Fibroblast of pulmonary artery (primary cell): Measurements from ENCODE around the gene TRIO.
A peak's percentile ranks its signal among the peaks of the same experiment; 100 is the strongest.

ENCODE experiments used
- DNase-seq: peaks from one replicate; pipeline ENCODE4 v3.0.0-alpha.2; 2010; ENCODE audit warnings: low read depth
- H3K4me3 ChIP-seq: replicated peaks from 2 replicates; pipeline ENCODE4 v1.5.1; 2011; ENCODE audit warnings: low read depth, mild to moderate bottlenecking, control low read depth, low read length, moderate library complexity
- TF ChIP-seq, protein P1 (sequence below): IDR thresholded peaks from 2 replicates; pipeline ENCODE4 v1.5.1; 2011; ENCODE audit warnings: mild to moderate bottlenecking, control low read depth, low read length, inconsistent platforms; ENCODE audit errors: missing control alignments

Gene TRIO

DNA sequence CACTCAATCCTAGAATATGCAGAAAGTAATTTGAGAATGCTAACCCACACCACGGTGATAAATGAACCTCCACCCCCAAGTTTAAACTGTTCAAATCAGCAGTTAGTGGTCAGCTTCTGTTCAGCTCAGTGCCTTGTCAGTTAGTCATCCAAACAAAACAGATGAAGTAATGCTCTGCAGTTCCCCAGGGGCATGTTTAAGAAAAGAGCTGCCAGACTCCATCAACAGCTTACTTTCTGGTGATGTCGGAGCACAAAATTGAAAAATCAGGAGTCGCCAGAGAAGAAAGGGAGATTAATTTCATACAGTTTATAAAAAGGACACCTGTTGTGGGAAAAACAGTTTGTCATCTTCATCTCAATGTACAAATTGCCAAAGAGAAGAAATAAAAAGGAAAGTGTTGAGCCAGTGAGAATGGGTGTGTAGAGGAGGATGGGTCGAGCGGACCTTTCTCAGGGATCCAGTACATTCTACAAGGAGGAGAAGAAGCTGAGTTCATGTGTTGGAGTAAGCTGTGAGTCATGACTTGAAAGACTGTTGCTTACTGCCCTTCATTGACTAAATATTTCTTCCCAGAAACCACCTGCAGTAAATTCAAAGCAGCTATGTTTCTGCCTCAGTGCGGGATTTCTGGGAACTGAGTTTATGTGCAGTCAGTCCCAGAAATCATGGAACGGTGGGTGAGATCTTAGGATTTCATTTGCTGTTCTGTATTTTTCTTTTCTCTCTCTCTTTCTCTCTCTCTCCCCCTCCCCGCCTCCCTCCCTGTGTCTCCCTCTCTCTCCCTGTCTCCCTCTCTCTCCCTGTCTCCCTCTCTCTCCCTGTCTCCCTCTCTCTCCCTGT lies 13.7 kb downstream of the TRIO start:
- peak; percentile 94 for DNase-seq
- H3K4me3 ChIP-seq, result peak overlapping the region; percentile 51
- TF ChIP-seq, protein P1, sequence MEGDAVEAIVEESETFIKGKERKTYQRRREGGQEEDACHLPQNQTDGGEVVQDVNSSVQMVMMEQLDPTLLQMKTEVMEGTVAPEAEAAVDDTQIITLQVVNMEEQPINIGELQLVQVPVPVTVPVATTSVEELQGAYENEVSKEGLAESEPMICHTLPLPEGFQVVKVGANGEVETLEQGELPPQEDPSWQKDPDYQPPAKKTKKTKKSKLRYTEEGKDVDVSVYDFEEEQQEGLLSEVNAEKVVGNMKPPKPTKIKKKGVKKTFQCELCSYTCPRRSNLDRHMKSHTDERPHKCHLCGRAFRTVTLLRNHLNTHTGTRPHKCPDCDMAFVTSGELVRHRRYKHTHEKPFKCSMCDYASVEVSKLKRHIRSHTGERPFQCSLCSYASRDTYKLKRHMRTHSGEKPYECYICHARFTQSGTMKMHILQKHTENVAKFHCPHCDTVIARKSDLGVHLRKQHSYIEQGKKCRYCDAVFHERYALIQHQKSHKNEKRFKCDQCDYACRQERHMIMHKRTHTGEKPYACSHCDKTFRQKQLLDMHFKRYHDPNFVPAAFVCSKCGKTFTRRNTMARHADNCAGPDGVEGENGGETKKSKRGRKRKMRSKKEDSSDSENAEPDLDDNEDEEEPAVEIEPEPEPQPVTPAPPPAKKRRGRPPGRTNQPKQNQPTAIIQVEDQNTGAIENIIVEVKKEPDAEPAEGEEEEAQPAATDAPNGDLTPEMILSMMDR, result no peak

DNA sequence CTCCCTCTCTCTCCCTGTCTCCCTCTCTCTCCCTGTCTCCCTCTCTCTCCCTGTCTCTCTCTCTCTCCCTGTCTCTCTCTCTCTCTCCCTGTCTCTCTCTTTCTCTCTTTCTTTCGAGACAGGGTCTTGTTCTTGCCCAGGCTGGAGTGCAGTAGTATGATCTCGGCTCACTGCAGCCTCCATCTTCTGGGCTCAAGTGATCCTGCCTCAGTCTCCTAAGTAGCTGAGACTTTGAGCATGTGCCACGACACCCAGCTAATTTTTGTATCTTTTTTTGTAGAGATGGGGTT lies 14.3 kb downstream of the TRIO start:
- peak overlapping the region; percentile 16 for H3K4me3 ChIP-seq
- TF ChIP-seq, protein P1, result no peak
- no peak for DNase-seq

- H3K4me3 ChIP-seq, result no peak overlapping the region
- no peak for DNase-seq
- TF ChIP-seq, protein P1, result no peak
Observed at GRCh38 chr5:14158890-14159666, 15.9 kb downstream of the TRIO start.

DNA sequence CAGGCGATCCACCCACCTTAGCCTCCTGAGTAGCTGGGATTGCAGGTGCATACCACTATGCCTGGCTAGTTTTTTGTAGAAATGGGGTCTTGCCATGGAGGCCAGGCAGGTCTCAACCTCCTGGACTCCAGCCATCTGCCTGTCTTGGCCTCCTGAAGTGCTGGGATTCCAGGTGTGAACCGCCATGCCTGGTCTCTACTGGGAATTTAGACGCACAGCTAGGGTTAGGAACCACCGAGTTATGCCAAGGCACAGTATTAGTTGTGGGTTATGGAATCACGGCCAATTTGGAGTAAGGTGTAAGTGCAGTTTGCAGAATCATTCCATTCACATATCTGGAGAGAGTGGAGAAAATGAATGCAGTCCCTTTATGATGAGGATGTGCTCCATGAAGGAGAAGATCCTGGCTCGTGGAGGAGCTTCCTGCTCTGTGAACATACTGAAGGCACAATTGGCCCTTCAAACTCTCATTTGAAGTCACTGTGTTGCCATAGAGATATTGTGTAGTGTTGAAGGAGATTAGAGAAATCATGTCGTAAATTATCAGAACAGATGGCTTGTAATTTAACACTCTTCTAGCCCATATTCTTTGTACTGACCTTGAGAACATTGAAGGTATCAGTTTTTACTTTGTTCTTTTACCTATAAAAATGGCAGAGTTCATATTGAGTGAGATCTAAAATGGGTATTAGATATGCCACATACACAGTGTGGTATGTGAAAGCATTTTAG lies 18.8 kb downstream of the TRIO start:
- H3K4me3 ChIP-seq, result no peak overlapping the region
- no peak for DNase-seq
- TF ChIP-seq, protein P1, result no peak

- TF ChIP-seq, protein P1, result no peak
- no peak overlapping the region for H3K4me3 ChIP-seq
- no peak for DNase-seq
Observed at GRCh38 chr5:14164164-14165163, 21.3 kb downstream of the TRIO start.
